CD4-positive, alpha-beta T cell (primary cell): ENCODE measurements around the gene NES. TPM values are rescaled to one million over a fixed set of nuclear protein-coding genes. Genes with fewer than 3 reads are reported as not detected.

Experiments used
- ATAC-seq: fragments of 200-7000 bp; cut with Tn5 transposase; one replicate; pipeline ENCODE4 v1.10.0; 2022; ENCODE audit warnings: mild to moderate bottlenecking; ENCODE audit not compliant: poor library complexity
- CTCF ChIA-PET: fragments of 350-600 bp; sonication (Branson Sonifier 250); formaldehyde crosslinking; loops from one replicate; lab custom pipeline; 2021; ENCODE audit warnings: antibody characterized with exemption, inconsistent platforms; lab: Charles Lee
- POLR2A ChIA-PET: fragments of 350-600 bp; sonication (Branson Sonifier 250); formaldehyde crosslinking; loops from one replicate; lab custom pipeline; 2021; ENCODE audit warnings: antibody characterized with exemption, inconsistent platforms; lab: Charles Lee
- DNase-seq, 14 experiments: peaks; one replicate each; pipeline ENCODE4 v3.0.0-alpha.2; 2013 to 2020; ENCODE audit warnings: mixed read lengths in 2 of 14
- H3K27ac ChIP-seq, 2 donors: one replicate each; pipeline versions ENCODE4 v1.5.1 to v1.7.0; 2013; ENCODE audit warnings: low read length in 2 of 2, low read depth in 1 of 2, mild to moderate bottlenecking in 1 of 2
- H3K27me3 ChIP-seq, 2 experiments: 1 replicate in 1 of 2; 2 replicates in 1 of 2; pipeline versions ENCODE4 v1.6.1 to v1.7.0; 2013; ENCODE audit warnings: low read length in 2 of 2, control low read depth in 1 of 2, mild to moderate bottlenecking in 1 of 2, moderate library complexity in 1 of 2; ENCODE audit not compliant: insufficient read depth in 2 of 2, control insufficient read depth in 1 of 2
- H3K36me3 ChIP-seq: one replicate; pipeline ENCODE4 v1.6.1; 2013; ENCODE audit warnings: low read length, control low read depth; ENCODE audit not compliant: insufficient read depth
- H3K4me1 ChIP-seq: one replicate; pipeline ENCODE4 v1.6.1; 2013; ENCODE audit warnings: low read length, control low read depth; ENCODE audit not compliant: insufficient read depth
- H3K4me3 ChIP-seq: one replicate; pipeline ENCODE4 v1.5.1; 2013; ENCODE audit warnings: mild to moderate bottlenecking, low read length, moderate library complexity
- H3K9me3 ChIP-seq, 2 experiments: 1 replicate in 1 of 2; 2 replicates in 1 of 2; pipeline versions ENCODE4 v1.6.1 to v1.7.0; 2013; ENCODE audit warnings: low read length in 2 of 2, mild to moderate bottlenecking in 2 of 2, control low read depth in 1 of 2, moderate library complexity in 1 of 2; ENCODE audit not compliant: control insufficient read depth in 1 of 2, insufficient read depth in 1 of 2
- H3K27ac Mint-ChIP-seq: one replicate; pipeline ENCODE4 v1.8.0; 2020; ENCODE audit warnings: mixed read lengths
- H3K27me3 Mint-ChIP-seq: one replicate; pipeline ENCODE4 v1.8.0; 2021; ENCODE audit warnings: mixed read lengths
- H3K36me3 Mint-ChIP-seq: one replicate; pipeline ENCODE4 v1.8.0; 2021; ENCODE audit warnings: low read depth, mixed read lengths
- H3K4me1 Mint-ChIP-seq: one replicate; pipeline ENCODE4 v1.8.0; 2021; ENCODE audit warnings: low read depth, mixed read lengths
- H3K4me3 Mint-ChIP-seq: one replicate; pipeline ENCODE4 v1.8.0; 2020; ENCODE audit warnings: mild to moderate bottlenecking, mixed read lengths
- H3K9me3 Mint-ChIP-seq: one replicate; pipeline ENCODE4 v1.8.0; 2020; ENCODE audit warnings: mixed read lengths
- CTCF ChIP-seq: fragments of 200-600 bp; IDR thresholded peaks from one replicate; pipeline ENCODE4 v1.8.0; 2022; ENCODE audit warnings: antibody characterized with exemption, mild to moderate bottlenecking
- intact Hi-C, 2 experiments: fragments of 100-400 bp; cut with DNase I in 1 of 2; cut with micrococcal nuclease in 1 of 2; formaldehyde crosslinking; loops; one replicate each; pipeline versions ENCODE4 v1.15.1 to v1.9.0; 2023 to 2025; cut with DNase I, micrococcal nuclease
- total RNA-seq, 174 experiments: library from RNA in 2 of 174; stranded (reverse) in 2 of 174; gene quantifications; one replicate each; pipeline ENCODE4 v1.2.3 and lab custom pipeline; 2021 to 2026

Gene NES
- total RNA-seq, 2 experiments from 2014 or later, result not detected

- intact Hi-C loops, result loop anchor here (1.0 to 2.0 kb wide), 3 partner anchors 17 to 19 kb away; no protein-coding TSS in a partner anchor
- H3K4me1 Mint-ChIP-seq, result peaks cover 32% of the 10 kb centered on the region
- Histone ChIP-seq H3K4me3 (peak overlapping the region; percentile 77), H3K9me3 (no peaks in the 10 kb centered on the region), H3K4me1 (peaks cover 35% of the 10 kb centered on the region), H3K27ac (peak overlapping the region; percentile 53 to 66), H3K27me3 (peaks cover 22 to 24% of the 10 kb centered on the region in 2 experiments), H3K36me3 (no peaks in the 10 kb centered on the region)
- no peaks in the 10 kb centered on the region for H3K36me3 Mint-ChIP-seq
- no peaks in the 10 kb centered on the region for H3K9me3 Mint-ChIP-seq
- POLR2A ChIA-PET, result interaction anchor here (1.0 to 2.7 kb wide), 13 partner anchors 9 to 205 kb away, joined by 3 to 25 read pairs (median 8); partner anchors contain the start of genes HDGF, ISG20L2, MEF2D and METTL25B
- H3K27me3 Mint-ChIP-seq, result peaks cover 39% of the 10 kb centered on the region
- peak; percentile 91 for TF ChIP-seq CTCF
- ATAC-seq, result peak; percentile 75
- CTCF ChIA-PET, result interaction anchor here (0.6 to 4.6 kb wide), 14 partner anchors 9 to 1688 kb away, joined by 3 to 51 read pairs (median 4); partner anchors contain the start of genes ISG20L2 and METTL25B
- H3K4me3 Mint-ChIP-seq, result peak overlapping the region; percentile 97
- DNase-seq, result peak; percentile 60 to 86 (median 68)
- peak overlapping the region; percentile 77 for H3K27ac Mint-ChIP-seq
Observed at GRCh38 chr1:156705918-156706656, 28.9 kb upstream of the NES start.

DNA sequence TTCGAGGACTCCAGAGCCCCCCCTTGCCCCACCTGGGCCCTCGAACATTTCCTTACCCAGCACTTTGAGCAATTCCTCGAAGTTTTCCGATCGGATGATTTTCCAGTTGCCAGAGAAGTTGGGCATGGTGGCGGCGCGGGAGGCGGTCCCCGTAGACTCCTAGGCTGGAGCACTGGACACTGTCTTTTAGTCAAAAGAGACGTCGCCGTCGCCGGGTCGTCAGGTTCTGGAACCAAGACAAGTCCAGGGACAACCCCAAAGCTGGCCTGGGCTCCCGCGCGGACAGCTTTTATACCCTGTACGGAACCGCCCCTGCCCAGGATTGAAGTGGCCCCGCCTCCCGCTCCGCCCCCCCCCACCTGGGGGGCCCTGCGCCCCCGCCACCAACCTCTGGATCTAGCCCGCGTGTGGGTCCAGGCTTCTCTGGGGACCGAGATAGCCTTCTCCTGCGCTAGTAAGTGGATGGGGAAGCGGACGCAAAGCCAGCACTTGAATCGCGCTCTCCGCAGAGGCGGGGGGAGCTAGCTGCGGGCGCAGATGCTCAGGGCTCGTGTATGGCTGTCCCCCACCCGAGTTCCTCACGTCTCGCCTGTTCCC lies 28.2 kb upstream of the NES start, which contains the start of gene CRABP2:
CRABP2 (minus strand) TSS at position 263 of the 597 bp plus-strand sequence; CDS start at position 126, 137 bp downstream.
- Mint-ChIP-seq H3K4me3 (peak within 1 kb of the TSS; percentile 97), H3K4me1 (peaks cover 32% of the 10 kb centered on the region), H3K27ac (peak within 1 kb of the TSS; percentile 77), H3K27me3 (peaks cover 46% of the 10 kb centered on the region), H3K9me3 (no peaks in the 10 kb centered on the region), H3K36me3 (no peaks in the 10 kb centered on the region)
- ChIA-PET POLR2A (interaction anchor here (1.3 to 2.7 kb wide), 12 partner anchors 10 to 204 kb away, joined by 3 to 25 read pairs (median 8); partner anchors contain the start of genes HDGF, ISG20L2, MEF2D and METTL25B), CTCF (interaction anchor here (0.6 to 4.6 kb wide), 12 partner anchors 10 to 1688 kb away, joined by 3 to 51 read pairs (median 4); partner anchors contain the start of genes ISG20L2 and METTL25B)
- H3K36me3 ChIP-seq, result no peaks in the 10 kb centered on the region
- peaks cover 23 to 24% of the 10 kb centered on the region in 2 experiments for H3K27me3 ChIP-seq
- H3K9me3 ChIP-seq, result no peaks in the 10 kb centered on the region
- peak within 1 kb of the TSS; percentile 77 for H3K4me3 ChIP-seq
- DNase-seq, result peak in 7 of 14 experiments; percentile 16 to 70 (median 28)
- TF ChIP-seq CTCF, result no peak
- peaks cover 35% of the 10 kb centered on the region for H3K4me1 ChIP-seq
- peak within 1 kb of the TSS; percentile 53 to 66 for H3K27ac ChIP-seq
- intact Hi-C loops, result no loop called here
- peak; percentile 46 for ATAC-seq

- ChIA-PET CTCF (interaction anchor here (1.9 to 4.6 kb wide), 3 partner anchors 15 to 22 kb away, joined by 6 to 51 read pairs (median 43); partner anchors contain the start of genes ISG20L2 and METTL25B), POLR2A (interaction anchor here (1.3 to 2.7 kb wide), 5 partner anchors 15 to 36 kb away, joined by 3 to 25 read pairs (median 14); partner anchors contain the start of genes ISG20L2, METTL25B and MRPL24)
- H3K4me1 Mint-ChIP-seq, result peaks cover 32% of the 10 kb centered on the region
- peaks cover 51% of the 10 kb centered on the region for H3K27me3 Mint-ChIP-seq
- H3K4me3 ChIP-seq, result peak overlapping the region; percentile 77
- H3K9me3 ChIP-seq, result no peaks in the 10 kb centered on the region
- H3K4me1 ChIP-seq, result peaks cover 35% of the 10 kb centered on the region
- no peak for TF ChIP-seq CTCF
- peak overlapping the region; percentile 97 for H3K4me3 Mint-ChIP-seq
- H3K27ac Mint-ChIP-seq, result no peak overlapping the region
- H3K27ac ChIP-seq, result no peak overlapping the region
- intact Hi-C loops, result no loop called here
- no peaks in the 10 kb centered on the region for H3K9me3 Mint-ChIP-seq
- no peaks in the 10 kb centered on the region for H3K36me3 ChIP-seq
- H3K36me3 Mint-ChIP-seq, result no peaks in the 10 kb centered on the region
- H3K27me3 ChIP-seq, result peaks cover 23 to 24% of the 10 kb centered on the region in 2 experiments
- ATAC-seq, result no peak
- DNase-seq, result peak in 5 of 14 experiments; percentile 15 to 55 (median 45)
Observed at GRCh38 chr1:156704930-156705320, 27.7 kb upstream of the NES start.
